NOMO-1 (cell line): ENCODE data around the gene KIZ.

Experiments
- DNase-seq, 2 experiments: peaks; one replicate each; lab custom pipeline; 2025; ENCODE audit not compliant: unreplicated experiment in 2 of 2; lab: John Stamatoyannopoulos, UW

KIZ gene

DNA sequence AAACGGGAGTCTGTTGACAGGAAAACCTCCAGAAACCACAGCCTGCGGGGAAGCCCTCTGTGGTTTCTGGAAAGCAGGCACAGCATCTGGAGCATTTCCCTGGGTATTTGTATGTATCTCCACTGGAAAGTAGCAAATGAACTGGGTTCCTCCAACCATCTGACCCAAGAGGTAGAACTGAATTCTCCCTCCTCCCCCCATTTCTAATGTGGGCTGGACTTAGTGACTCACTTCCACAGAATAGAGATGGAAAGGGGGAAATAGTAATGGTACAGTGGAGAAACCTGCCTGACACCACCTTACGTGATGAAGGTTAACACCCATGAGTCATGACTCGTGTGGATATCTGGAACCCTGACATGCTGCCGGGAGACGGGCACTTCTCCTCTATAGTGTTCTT lies 125.4 kb downstream of the KIZ start:
- no peak for DNase-seq

DNA sequence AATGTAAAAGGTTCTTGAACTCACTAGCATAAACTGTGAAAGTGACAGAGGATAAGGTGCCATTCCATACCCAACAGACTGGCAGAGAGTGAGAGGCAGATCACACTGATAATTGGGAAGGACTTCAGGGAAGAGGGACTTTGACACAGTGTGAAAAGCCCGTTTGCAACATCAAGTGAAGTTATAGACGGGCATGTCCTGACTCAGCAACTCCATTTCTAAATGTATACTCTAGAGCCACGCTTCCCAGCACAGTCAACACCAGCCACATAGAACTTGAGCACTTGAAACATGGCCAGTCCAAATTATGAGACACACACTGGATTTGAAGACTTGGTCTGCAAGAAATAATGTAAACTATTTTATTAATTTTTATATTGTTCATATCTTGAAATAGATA lies 131.3 kb downstream of the KIZ start:
- DNase-seq: no peak

DNA sequence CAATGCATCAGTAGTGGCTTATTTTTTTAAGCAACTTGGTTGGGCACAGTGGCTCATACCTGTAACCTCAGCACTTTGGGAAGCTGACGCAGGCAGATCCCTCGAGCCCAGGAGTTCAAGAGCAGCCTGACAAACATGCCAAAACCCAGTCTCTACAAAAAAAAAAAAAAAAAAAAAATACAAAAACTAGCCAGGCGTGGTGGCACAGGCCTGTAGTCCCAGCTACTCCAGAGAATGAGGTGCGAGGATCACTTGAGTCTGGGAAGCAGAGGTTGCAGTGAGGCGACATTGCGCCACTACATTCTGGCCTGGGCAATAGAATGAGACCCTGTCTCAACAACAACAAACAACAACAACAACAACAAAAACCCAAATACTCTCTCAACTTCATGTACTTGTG lies 132.5 kb downstream of the KIZ start:
- no peak for DNase-seq

DNA sequence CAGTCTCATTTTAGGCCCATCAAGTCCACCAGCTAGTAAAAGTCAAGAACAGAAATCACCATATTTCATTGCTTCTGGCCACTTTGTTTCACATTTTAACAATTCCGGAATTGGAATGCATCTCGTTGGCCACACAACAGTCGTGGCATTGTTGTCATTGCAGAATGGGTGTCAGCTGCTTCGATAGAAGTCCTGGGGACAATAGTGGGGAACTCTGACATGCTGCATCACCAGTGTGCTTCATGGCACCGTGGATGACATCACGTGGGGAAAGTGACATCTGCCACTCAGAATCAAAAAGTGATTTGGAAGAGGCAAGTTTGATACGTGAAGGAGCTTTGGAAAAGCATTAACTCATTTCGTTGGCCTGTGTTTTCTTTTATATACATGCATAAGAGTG lies 133.5 kb downstream of the KIZ start:
- DNase-seq: no peak

DNA sequence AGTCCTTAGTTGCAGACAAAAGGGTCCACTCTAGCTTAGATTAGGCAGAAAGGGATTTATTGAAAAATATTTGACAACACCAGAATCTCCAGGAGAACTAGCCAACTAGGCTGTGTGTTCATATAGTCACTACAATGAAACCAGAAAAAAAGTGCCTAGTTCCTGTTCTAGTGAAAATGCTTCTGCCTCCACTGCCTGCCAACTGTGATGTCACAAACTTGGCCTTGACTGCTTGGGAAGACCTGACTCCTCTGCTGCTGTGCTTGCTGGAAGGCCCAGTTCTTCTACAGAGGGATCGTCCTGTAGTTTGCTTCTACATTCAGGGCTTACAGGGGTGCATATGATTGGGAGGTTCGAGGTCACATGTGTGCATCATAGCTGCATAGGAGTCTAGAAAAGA lies 136.9 kb downstream of the KIZ start:
- no peak for DNase-seq

DNA sequence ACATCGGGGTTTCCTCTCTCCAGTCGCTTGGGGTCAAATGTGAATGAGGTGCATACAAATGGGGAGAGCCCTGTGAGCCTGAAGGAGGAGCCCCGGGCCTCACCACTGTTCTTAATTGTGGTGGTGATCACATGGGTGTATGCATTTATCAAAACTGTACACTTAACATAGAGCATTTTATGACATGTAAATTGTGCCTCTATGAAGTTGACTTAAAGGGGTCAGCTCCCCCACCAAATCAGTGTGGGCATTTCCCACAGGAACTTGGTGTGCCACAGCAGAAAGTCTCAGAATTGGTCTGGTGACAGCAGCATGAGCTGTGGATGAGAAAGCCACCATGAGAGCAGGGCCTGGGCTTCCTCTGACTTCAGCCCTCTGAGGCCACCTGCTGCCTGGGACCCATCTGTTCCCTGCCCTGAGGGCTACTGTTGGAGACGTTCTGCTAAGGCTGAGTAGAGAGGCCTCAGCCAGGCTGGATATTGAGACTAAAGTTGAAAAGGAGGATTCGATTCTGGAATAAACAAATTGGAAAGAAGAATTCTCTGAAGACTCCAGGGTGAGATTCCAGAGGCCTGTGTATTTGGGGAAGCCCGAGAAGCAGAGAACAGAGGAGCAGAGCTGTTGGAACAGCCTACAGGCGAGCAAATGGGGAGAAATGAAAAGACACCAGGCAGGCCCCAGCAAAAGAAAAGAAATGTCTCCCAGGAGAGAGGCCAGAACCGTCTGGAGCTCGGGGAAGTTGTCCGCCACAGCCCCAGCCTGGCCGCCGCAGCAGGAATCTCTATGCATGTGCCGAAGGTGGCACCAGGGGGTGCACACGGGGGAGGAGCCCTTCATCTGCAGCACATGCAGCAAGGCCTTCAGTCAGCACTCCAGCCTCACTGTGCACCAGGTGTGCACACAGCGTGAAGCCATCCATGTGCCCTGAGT lies 139.6 kb downstream of the KIZ start:
- DNase-seq: no peak

DNA sequence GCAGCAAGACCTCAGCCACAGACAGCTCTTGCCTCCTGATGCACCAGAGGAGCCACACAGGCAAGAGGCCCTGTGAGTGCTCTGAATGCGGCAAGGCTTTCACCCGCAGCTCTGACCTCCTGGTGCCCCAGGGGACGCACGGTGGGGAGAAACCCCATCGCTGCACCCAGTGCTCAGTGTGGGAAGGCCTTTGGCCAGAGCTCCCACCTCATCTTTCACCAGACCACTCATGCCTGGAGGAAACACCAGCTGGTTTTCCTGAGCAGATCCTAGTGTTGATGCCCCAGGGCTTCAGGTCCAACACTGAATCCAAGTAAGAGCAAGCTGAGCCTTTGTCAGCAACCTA lies 140.3 kb downstream of the KIZ start:
- no peak for DNase-seq

DNA sequence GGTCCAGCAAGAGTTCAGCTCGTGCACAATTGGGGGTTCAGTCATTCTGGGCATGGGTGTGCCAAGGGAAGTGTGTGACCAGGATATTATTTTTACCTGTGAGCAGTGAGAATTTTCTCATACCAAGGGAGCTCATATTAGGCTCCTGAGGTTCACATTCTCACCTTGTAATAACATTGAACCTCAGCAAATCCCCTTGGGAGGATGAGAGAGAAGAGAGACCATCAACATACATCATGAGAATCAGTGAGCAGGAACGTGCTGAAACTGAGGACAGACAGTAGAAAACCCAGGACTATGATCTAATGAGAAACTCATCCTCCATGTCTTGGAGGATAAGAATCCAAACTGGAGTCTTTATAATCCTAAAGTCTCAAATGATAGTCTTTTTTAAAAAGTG lies 143.9 kb downstream of the KIZ start:
- DNase-seq: no peak

DNA sequence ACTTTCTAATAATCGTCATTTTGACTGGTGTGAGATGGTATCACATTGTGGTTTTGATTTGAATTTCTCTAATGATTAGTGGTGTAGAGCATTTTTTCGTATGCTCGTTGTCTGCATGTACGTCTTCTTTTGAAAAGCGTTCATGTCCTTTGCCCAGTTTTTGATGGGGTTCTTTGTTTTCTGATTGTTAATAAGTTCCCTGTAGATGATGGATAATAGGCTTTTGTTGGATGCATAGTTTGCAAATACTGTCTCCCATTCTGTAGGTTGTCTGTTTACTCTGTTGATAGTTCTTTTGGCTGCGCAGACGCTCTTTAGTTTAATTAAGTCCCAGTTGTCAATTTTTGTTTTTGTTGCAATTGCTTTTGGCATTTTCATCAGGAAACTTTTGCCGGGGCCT lies 144.9 kb downstream of the KIZ start:
- DNase-seq: no peak

DNA sequence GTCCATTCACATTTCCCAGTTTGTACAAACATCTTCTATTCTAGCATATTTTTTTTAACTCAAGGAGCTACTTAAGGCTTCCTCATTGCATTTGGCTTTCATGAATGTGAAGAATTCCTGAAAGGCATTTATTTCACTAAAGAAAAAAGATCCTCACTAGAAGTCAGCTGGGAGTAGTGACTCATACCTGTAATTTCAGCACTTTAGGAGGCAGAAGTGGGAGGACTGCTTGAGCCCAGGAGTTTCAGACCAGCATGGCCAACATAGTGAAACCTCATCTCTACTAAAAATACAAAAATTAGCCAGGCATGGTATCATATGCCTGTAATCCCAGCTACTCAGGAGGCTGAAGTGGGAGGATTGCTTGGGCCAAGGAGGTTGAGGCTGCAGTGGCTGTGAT lies 146.4 kb downstream of the KIZ start:
- no peak for DNase-seq

DNA sequence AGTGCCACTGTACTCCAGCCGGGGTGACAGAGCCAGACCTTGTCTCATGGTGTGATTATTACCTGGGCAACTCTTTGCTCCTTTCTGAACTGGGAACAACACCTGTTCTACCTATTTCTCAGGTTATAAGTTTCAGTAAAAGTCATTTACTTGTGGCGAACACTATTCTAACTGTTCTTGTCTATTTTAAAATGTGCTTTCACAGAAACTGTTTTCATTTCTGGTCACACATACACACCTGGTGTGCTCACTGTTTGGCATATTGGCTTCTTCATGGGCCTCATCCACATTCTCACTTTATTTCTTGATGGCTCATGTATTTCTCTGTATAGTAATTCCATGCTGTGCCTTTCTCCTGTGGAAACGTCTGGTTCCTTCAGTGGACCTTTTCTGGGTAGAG lies 146.8 kb downstream of the KIZ start:
- DNase-seq: no peak

DNA sequence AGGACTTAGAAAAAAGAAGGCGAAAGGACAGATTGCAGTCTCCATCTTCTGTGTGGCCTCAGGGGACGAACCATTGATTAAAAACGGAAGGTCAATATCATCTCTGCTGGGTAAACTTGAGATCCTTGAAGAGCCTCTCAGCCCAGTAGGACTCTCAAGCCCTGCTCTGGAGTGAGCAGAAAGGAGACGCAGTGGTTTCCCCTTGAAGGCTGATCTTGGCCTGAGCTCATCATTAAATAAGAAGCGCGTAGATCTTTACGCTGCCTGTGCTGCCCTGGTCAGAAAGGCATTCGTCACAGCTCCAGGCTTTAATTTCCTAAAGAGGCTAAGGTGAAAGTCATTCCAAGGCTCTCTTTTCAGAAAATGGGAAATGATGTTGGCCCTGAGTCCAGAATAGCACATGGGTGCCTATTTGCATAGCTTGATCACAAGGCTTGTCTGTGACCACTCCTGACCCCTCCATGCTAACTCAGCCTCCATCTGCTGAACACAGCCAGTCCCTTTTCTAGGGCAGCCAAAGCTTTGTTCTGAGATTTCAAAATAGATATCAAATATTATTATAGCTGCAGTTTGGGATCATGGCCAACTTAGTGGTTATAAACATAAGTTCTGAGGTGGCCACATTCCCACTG lies 148.0 kb downstream of the KIZ start:
- no peak for DNase-seq

DNA sequence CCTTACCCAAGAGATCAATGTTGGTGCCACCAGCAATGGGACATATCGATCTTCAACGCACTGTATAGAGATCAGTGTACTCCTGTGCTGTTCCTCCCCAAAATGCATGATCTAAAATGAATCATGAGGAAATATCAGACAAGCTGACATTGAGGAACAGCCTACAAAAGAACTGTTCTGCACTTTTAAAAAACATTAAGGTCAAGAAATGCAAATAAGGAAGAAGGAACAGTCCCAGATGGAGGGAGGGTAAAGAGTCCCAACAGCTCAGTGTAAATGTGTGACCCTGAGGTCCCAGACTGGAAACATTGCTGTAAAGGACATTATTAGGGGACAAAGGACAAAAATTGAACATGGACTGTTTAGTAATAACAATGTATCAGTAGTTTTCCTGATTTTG lies 152.9 kb downstream of the KIZ start:
- DNase-seq: no peak

DNA sequence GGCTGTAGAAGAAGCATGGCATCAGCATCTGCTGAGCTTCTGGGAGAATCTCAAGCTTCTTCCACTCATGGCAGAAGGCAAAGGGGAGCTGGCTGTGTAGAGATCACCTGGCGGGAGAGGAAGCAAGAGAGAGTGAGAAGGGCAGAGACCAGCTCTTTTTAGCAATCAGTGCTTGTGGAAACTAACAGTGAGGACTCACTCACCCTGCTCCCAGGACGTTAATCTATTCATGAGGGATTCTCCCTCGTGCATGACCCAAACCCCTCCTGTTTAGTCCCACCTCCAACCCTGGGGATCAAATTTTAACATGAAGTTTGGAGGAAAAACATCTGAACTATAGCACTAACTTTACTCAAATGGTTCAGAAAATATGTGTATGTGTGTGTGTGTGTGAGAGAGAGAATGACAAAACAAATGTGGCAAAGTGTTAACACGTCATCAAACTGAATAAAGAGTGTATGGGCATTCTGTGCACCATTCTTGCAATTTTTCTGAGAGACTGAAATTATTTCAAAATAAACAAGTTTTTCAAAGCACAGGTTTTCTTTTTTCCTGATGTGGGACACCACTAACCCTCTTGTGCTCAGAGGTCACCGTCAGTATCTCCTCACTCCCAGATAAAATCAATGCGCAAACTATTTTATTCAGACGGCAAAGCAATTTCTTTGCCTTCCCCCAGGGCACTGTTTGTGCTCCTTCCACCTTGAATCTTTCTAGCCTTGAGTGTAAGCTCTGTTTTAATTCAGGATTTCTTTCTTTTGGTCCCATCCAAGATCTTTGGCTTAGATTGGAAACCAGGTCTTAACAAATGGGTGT lies 154.0 kb downstream of the KIZ start:
- DNase-seq: no peak

DNA sequence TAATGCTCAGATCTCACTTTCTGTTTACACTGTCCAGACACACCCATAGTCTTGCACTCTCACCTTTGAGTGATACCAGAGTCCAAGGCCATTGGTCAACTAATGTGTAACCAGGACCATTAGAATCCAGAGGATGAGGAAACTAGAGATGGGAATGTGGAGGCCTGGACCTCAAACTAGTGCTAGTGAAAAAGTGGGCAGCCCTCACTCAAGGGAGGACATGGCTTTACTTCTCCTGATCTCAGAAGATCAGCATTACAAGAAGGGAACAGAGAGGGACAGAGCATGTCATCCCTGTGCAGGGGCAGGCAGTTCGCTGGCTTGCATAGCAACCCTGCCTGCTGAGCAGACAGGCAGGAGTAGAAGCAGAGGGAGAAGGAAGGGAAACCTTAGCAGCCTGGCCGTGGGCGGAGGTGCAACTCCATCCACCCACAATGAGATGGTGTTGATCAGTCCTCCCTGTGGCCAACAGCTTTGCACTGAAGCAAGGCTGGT lies 154.7 kb downstream of the KIZ start:
- DNase-seq: no peak

DNA sequence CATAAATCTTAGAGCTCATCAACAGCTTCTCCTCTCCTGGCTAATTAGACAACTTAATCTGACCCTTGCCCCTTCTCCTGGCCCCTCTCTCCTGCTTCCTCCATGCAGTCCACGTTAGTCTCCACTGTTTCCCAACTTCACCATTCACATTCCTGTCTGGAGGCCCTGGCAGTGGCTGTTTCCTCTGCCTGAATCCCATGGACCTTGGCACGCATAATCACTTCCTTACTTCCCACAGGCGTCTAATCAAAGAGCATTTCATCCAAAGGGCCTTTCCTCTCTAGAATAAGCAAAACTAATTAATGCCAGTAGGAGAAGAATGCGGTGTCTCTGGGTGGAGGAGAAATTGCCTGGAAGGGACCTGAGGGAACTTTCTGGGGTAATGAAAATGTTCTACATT lies 160.9 kb downstream of the KIZ start:
- no peak for DNase-seq

DNA sequence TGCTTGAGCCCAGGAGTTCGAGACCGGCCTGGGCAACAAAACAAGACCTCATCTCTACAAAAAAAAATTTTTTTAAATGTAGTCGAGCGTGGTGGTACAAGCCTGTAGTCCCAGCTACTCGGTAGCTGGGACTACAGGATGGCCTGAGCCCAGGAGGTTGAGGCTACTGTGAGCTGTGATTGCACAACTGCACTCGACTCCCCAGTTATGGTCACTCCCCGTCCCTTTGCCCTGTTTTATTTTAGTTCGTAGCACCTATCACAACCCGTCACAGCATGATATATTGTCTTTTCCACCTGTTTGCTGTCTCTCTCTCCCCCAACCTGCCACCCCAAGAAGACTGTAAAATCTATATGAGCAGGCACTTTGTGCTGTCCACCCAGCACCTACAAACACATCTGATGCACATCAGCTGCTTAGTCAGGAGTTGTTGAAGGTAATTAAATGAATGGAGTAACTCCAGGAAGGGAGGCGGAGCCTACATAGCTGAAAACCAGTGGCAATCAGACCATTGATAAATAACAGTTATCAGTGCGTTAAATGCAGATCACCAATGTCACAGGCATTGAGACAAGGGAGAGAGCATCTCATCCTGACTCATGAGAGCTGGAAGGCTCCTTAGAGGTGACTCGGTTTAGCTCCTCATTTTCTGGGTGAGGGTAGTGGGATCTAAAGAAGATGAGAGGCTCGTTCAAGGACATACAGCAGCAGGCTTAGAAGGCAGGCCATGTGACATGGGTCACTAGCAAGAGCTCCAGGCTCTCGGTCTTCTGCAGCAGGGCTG lies 162.9 kb downstream of the KIZ start:
- no peak for DNase-seq

DNA sequence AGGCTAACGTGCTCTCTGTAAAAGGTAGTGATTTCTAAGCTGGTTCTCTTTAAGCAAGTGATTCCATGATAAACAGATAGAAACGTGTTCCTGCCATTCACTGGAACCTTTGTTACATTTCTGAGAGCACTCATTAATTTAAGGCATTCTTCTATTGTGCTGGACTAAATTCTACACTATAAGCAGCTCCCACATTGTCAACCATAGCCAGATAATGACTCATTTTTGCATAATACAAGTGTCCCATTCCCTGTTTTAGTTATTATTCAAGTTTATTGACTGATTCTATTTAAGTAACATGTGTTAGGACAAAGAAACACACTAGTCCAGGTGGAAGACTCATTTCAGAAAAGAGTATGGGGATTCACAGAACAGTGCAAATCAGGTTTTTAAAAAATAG lies 163.8 kb downstream of the KIZ start:
- no peak for DNase-seq

DNA sequence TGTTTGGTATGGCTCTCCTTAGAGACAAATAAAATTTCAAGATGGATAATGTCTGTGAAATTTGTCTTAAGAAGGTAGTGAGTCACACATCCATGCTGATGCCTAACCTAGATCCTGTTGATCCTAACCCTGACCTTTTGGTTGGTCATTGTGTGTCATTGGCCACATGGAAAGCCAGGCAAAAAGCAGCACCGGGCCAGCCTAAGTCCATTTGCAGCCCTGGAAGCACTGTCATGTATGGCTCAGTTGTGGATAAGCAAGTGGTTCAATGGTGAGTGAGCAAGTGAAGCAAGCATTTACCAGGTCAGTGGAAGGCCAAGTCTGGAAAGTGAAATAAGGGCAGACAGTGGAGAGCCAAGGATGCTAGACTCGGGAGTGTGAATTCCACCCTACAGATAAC lies 165.1 kb downstream of the KIZ start:
- no peak for DNase-seq

DNA sequence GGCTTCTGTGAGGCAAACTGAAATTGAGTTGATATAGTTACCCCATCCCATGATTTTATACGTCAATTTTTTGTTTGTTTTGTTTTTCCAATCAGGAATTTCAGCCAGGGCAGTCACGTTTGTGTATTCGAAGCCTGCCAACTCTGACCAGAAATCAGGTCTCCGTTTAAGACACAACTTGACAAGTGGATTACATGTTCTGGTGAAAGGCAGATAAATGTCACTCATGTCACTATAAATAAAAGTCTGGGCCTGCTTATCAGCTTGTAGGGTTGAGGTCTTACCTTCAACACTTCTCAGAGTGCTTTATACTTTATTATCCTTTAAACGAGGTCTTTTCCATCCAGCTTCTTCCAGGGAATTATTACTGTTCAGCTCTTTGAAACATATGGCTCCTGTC lies 168.9 kb downstream of the KIZ start:
- no peak for DNase-seq
